ENCODE results near the gene LIFR. TPM values are rescaled to one million over a fixed set of nuclear protein-coding genes. Genes with fewer than 3 reads are reported as not detected.
"Not testable (repeated sequence)": the region's sequence is repeated elsewhere in the genome, so short reads cannot be mapped to it uniquely, and the experiment has no call there.

The LIFR gene
- total RNA-seq, 1 donor from 2014 or later = 8.9 TPM

GRCh38 chr5:38524022-38524421 lies 32.4 kb downstream of the LIFR start:
- Mint-ChIP-seq H3K36me3 (ENCODE audit: unreplicated experiment) (peaks cover 5% of the 10 kb centered on the region), H3K4me1 (ENCODE audit: unreplicated experiment) (peaks cover 14% of the 10 kb centered on the region)
- no peak for DNase-seq (ENCODE audit: extremely low spot score, unreplicated experiment)

GRCh38 chr5:38519476-38519875 lies 37.0 kb downstream of the LIFR start:
- DNase-seq (ENCODE audit: extremely low spot score, unreplicated experiment) = no peak
- H3K36me3 Mint-ChIP-seq (ENCODE audit: unreplicated experiment) = peaks cover 5% of the 10 kb centered on the region
- H3K27me3 Mint-ChIP-seq (ENCODE audit: unreplicated experiment) = no peaks in the 10 kb centered on the region
- H3K9me3 Mint-ChIP-seq (ENCODE audit: unreplicated experiment) = peaks cover 13% of the 10 kb centered on the region
- no peak for TF ChIP-seq CTCF (IDR thresholded peaks at IDR 0.05)
- H3K27ac Mint-ChIP-seq (ENCODE audit: unreplicated experiment) = no peak overlapping the region
- H3K4me1 Mint-ChIP-seq (ENCODE audit: unreplicated experiment) = peaks cover 2% of the 10 kb centered on the region
- no peak overlapping the region for H3K4me3 Mint-ChIP-seq (ENCODE audit: unreplicated experiment)

More at GRCh38 chr5:38524022-38524421, 32.4 kb downstream of the LIFR start:
- H3K27me3 Mint-ChIP-seq (ENCODE audit: unreplicated experiment) = no peaks in the 10 kb centered on the region
- H3K27ac Mint-ChIP-seq (ENCODE audit: unreplicated experiment) = no peak overlapping the region
- TF ChIP-seq CTCF (IDR thresholded peaks at IDR 0.05) = no peak
- H3K9me3 Mint-ChIP-seq (ENCODE audit: unreplicated experiment) = peaks cover 13% of the 10 kb centered on the region
- no peak overlapping the region for H3K4me3 Mint-ChIP-seq (ENCODE audit: unreplicated experiment)

GRCh38 chr5:38518341-38518740 lies 38.1 kb downstream of the LIFR start:
- DNase-seq (ENCODE audit: extremely low spot score, unreplicated experiment) = no peak
- Mint-ChIP-seq H3K4me1 (ENCODE audit: unreplicated experiment) (no peaks in the 10 kb centered on the region), H3K4me3 (ENCODE audit: unreplicated experiment) (no peak overlapping the region), H3K27ac (ENCODE audit: unreplicated experiment) (no peak overlapping the region), H3K36me3 (ENCODE audit: unreplicated experiment) (peaks cover 5% of the 10 kb centered on the region), H3K27me3 (ENCODE audit: unreplicated experiment) (no peaks in the 10 kb centered on the region), H3K9me3 (ENCODE audit: unreplicated experiment) (peaks cover 13% of the 10 kb centered on the region)
- TF ChIP-seq CTCF (IDR thresholded peaks at IDR 0.05) = no peak

- not testable (repeated sequence) for H3K4me1 Mint-ChIP-seq (ENCODE audit: unreplicated experiment); DNase-seq (ENCODE audit: extremely low spot score, unreplicated experiment); H3K36me3 Mint-ChIP-seq (ENCODE audit: unreplicated experiment); H3K4me3 Mint-ChIP-seq (ENCODE audit: unreplicated experiment); H3K27ac Mint-ChIP-seq (ENCODE audit: unreplicated experiment); H3K27me3 Mint-ChIP-seq (ENCODE audit: unreplicated experiment)
- peaks cover 13% of the 10 kb centered on the region for H3K9me3 Mint-ChIP-seq (ENCODE audit: unreplicated experiment)
These were observed 39.8 kb downstream of the LIFR start for GRCh38 chr5:38516649-38517048.

DNA sequence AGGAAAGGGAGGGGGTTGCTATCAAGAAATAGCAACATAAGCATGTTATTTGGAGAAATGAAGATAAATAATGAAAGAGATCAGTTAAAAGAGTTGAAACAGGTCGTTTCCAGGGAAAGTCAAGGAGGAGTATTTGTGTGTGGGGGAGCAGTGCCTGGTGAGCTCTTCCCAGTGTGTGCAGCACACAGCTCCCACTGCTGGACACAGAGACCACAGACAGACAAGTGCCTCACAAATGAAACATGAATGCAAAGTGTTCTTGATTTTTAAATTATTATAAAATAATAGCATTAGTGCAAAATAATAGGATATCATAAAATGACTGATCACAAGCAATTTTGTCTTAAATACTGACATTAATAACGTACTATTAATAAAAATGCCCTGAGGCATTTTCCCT lies 40.8 kb downstream of the LIFR start:
- DNase-seq (ENCODE audit: extremely low spot score, unreplicated experiment) = no peak
- Mint-ChIP-seq H3K27ac (ENCODE audit: unreplicated experiment) (no peak overlapping the region), H3K36me3 (ENCODE audit: unreplicated experiment) (peaks cover 9% of the 10 kb centered on the region), H3K27me3 (ENCODE audit: unreplicated experiment) (no peaks in the 10 kb centered on the region), H3K9me3 (ENCODE audit: unreplicated experiment) (peaks cover 13% of the 10 kb centered on the region), H3K4me3 (ENCODE audit: unreplicated experiment) (no peak overlapping the region), H3K4me1 (ENCODE audit: unreplicated experiment) (no peaks in the 10 kb centered on the region)
- peak; percentile 62 for TF ChIP-seq CTCF (IDR thresholded peaks at IDR 0.05)

DNA sequence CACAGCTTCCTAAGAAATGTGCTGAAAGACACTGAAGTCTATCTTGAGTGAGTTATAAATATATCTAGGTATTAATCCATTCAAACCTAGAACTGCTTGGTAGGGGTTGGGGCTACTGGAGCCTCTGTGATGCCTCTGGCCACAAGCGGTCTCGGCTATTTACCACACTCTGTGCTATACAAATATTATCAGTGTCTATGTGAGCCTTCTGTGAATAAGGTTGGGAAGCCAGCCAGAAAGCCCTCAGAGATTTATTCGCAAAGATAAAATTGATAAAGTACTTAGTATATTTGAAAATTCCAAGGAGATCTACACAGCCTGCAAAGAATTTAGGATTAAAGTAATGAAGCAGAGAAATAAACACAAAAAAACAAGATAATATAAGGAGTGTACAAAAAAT lies 41.4 kb downstream of the LIFR start:
- no peak for DNase-seq (ENCODE audit: extremely low spot score, unreplicated experiment)
- no peaks in the 10 kb centered on the region for H3K27me3 Mint-ChIP-seq (ENCODE audit: unreplicated experiment)
- H3K27ac Mint-ChIP-seq (ENCODE audit: unreplicated experiment) = no peak overlapping the region
- no peaks in the 10 kb centered on the region for H3K4me1 Mint-ChIP-seq (ENCODE audit: unreplicated experiment)
- peaks cover 9% of the 10 kb centered on the region for H3K36me3 Mint-ChIP-seq (ENCODE audit: unreplicated experiment)
- H3K9me3 Mint-ChIP-seq (ENCODE audit: unreplicated experiment) = peaks cover 9% of the 10 kb centered on the region
- no peak for TF ChIP-seq CTCF (IDR thresholded peaks at IDR 0.05)
- H3K4me3 Mint-ChIP-seq (ENCODE audit: unreplicated experiment) = no peak overlapping the region
